Liver (tissue), 9 donors: ENCODE data around the gene SNAI1. TPM values are rescaled to one million over a fixed set of nuclear protein-coding genes. Genes with fewer than 3 reads are reported as not detected.

Source experiments
- DNase-seq: peaks from one replicate; pipeline ENCODE4 v3.0.0-alpha.2; 2017; ENCODE audit warnings: low spot score
- H3K27ac ChIP-seq, 2 donors: one replicate each; pipeline ENCODE4 v1.7.0; 2013; ENCODE audit warnings: inconsistent platforms in 2 of 2, low read length in 2 of 2, control low read depth in 1 of 2, low read depth in 1 of 2, mild to moderate bottlenecking in 1 of 2
- H3K27me3 ChIP-seq, 4 donors: one replicate each; pipeline versions ENCODE4 v1.6.1 to v1.7.0; 2013; ENCODE audit warnings: low read length in 3 of 4, inconsistent platforms in 1 of 4, mild to moderate bottlenecking in 1 of 4, moderate library complexity in 1 of 4; ENCODE audit not compliant: control insufficient read depth in 4 of 4, insufficient read depth in 4 of 4
- H3K36me3 ChIP-seq, 4 donors: one replicate each; pipeline versions ENCODE4 v1.6.1 to v1.7.0; 2013; ENCODE audit warnings: low read length in 3 of 4, mild to moderate bottlenecking in 3 of 4, low read depth in 1 of 4, moderate library complexity in 1 of 4; ENCODE audit not compliant: control insufficient read depth in 4 of 4, insufficient read depth in 3 of 4
- H3K4me1 ChIP-seq, 4 donors: one replicate each; pipeline versions ENCODE4 v1.6.1 to v1.7.0; 2013; ENCODE audit warnings: low read length in 3 of 4, mild to moderate bottlenecking in 3 of 4, moderate library complexity in 1 of 4; ENCODE audit not compliant: control insufficient read depth in 4 of 4, insufficient read depth in 4 of 4
- H3K4me3 ChIP-seq, 3 donors: one replicate each; pipeline versions ENCODE4 v1.6.1 to v1.7.0; 2013; ENCODE audit warnings: low read length in 3 of 3, control low read depth in 1 of 3, low read depth in 1 of 3, mild to moderate bottlenecking in 1 of 3
- H3K9ac ChIP-seq, 2 donors: one replicate each; pipeline ENCODE4 v1.7.0; 2013; ENCODE audit warnings: low read length in 2 of 2, mild to moderate bottlenecking in 2 of 2, moderate library complexity in 2 of 2, control low read depth in 1 of 2, low read depth in 1 of 2
- H3K9me3 ChIP-seq, 4 donors: one replicate each; pipeline versions ENCODE4 v1.6.1 to v1.7.0; 2013; ENCODE audit warnings: low read length in 3 of 4; ENCODE audit not compliant: control insufficient read depth in 4 of 4
- ATF3 ChIP-seq: IDR thresholded peaks from 2 replicates; pipeline ENCODE4 v1.6.1; 2016; ENCODE audit warnings: antibody characterized with exemption
- CTCF ChIP-seq: fragments of 150-350 bp; IDR thresholded peaks from 2 replicates; pipeline ENCODE4 v1.5.1; 2017; ENCODE audit warnings: improper control_type of control experiment, low read depth, low read length; ENCODE audit not compliant: missing input control
- EGR1 ChIP-seq, 2 donors: IDR thresholded peaks; 2 replicates each; pipeline ENCODE4 v1.6.1; 2016 to 2018; ENCODE audit warnings: antibody characterized with exemption in 2 of 2, low read depth in 2 of 2
- FOXA1 ChIP-seq: IDR thresholded peaks from 2 replicates; pipeline ENCODE4 v1.6.1; 2016; ENCODE audit warnings: antibody characterized with exemption
- FOXA2 ChIP-seq: IDR thresholded peaks from 2 replicates; pipeline ENCODE4 v1.6.1; 2016; ENCODE audit warnings: antibody characterized with exemption
- GABPA ChIP-seq, 2 donors: IDR thresholded peaks in 1 of 2; conservative IDR thresholded peaks in 1 of 2; 2 replicates each; pipeline ENCODE4 v1.6.1; 2016; ENCODE audit warnings: antibody characterized with exemption in 2 of 2, mild to moderate bottlenecking in 1 of 2, moderate library complexity in 1 of 2
- NR2F2 ChIP-seq: IDR thresholded peaks from 2 replicates; pipeline ENCODE4 v1.6.1; 2016; ENCODE audit warnings: antibody characterized with exemption
- RAD21 ChIP-seq, 2 donors: IDR thresholded peaks; 2 replicates each; pipeline ENCODE4 v1.6.1; 2016; ENCODE audit warnings: antibody characterized with exemption in 2 of 2, mild to moderate bottlenecking in 2 of 2
- SP1 ChIP-seq: IDR thresholded peaks from 2 replicates; pipeline ENCODE4 v1.6.1; 2018; ENCODE audit warnings: antibody characterized with exemption, mild to moderate bottlenecking
- TAF1 ChIP-seq: conservative IDR thresholded peaks from 2 replicates; pipeline ENCODE4 v1.6.1; 2016; ENCODE audit warnings: antibody characterized with exemption, mild to moderate bottlenecking
- WGBS: extraction: QIAGEN DNeasy Blood & Tissue Kit; methylation state at CpG from one replicate; pipeline ENCODE4 v1.1.7; 2013; 5-methylcytosine and 5-hydroxymethylcytosine counted together
- polyA plus RNA-seq, 2 donors: library from polyadenylated mRNA; stranded (reverse) in 1 of 2; unstranded in 1 of 2; fragments of 200-250 nt in 1 of 2; fragments of >200 nt in 1 of 2; fragmentation: Nextera tagmentation in 1 of 2; extraction: Ambion mirVana in 1 of 2; gene quantifications; one replicate each; pipeline versions ENCODE4 v1.2.1 to v1.2.3, GENCODE V29; 2013 to 2015
- total RNA-seq, 2 donors: library from RNA; depleted of rRNA; stranded (reverse); fragments of >200 nt; gene quantifications; one replicate each; pipeline ENCODE4 v1.2.3, GENCODE V29; 2014
- TF ChIP-seq, protein P1 (sequence below): IDR thresholded peaks from 2 replicates; pipeline ENCODE4 v1.6.1; 2016; ENCODE audit warnings: antibody characterized with exemption
- TF ChIP-seq, protein P2 (sequence below): IDR thresholded peaks from 2 replicates; pipeline ENCODE4 v1.6.1; 2016; ENCODE audit warnings: antibody characterized with exemption, mild to moderate bottlenecking
- TF ChIP-seq, protein P3 (sequence below): IDR thresholded peaks from 2 replicates; pipeline ENCODE4 v1.6.1; 2016; ENCODE audit warnings: antibody characterized with exemption
- donor health status: healthy.
- donor health status: healthy.
- donor health status: healthy.
- donor health status: healthy.
- donor health status: healthy.

The SNAI1 gene
- total and polyA plus RNA-seq, 4 donors: 0.28 to 3.4 (median 0.60) TPM

DNA sequence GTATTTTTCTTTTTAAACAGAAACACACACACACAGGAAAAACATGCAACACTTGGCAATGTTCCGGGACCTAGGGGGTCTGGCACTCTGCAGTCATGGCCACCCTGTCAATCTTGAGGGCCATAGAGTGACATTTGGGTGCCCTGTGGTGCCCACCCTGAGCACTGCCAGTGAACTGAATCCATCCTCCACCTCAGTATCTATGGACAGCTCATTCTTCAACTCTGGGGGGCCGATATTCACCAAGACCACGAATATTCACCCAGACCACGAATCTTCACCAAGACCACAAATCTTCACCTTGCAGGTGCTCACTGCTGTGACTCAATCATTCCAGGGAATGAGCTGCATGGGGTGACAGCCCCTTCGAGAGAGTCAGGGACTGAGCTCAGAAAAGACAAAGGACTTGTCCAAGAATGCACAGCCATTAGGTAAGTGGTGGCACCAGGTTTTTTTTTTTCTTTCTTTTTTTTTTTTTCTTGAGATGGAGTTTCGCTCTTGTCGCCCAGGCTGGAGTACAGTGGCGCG lies 19.1 kb downstream of the SNAI1 start:
- Histone ChIP-seq H3K9ac (no peak overlapping the region), H3K27me3 (peaks cover 0 to 3% (median 0%) of the 10 kb centered on the region in 4 donors), H3K4me1 (no peaks in the 10 kb centered on the region), H3K9me3 (no peaks in the 10 kb centered on the region), H3K27ac (no peak overlapping the region), H3K4me3 (no peak overlapping the region), H3K36me3 (no peaks in the 10 kb centered on the region)
- no peak for DNase-seq
- 91% methylated on average over 9 of the region's 9 CpGs for WGBS
- TF ChIP-seq SP1 (no peak), FOXA2 (no peak)

- H3K27ac ChIP-seq: no peak overlapping the region
- TF ChIP-seq, protein P1, sequence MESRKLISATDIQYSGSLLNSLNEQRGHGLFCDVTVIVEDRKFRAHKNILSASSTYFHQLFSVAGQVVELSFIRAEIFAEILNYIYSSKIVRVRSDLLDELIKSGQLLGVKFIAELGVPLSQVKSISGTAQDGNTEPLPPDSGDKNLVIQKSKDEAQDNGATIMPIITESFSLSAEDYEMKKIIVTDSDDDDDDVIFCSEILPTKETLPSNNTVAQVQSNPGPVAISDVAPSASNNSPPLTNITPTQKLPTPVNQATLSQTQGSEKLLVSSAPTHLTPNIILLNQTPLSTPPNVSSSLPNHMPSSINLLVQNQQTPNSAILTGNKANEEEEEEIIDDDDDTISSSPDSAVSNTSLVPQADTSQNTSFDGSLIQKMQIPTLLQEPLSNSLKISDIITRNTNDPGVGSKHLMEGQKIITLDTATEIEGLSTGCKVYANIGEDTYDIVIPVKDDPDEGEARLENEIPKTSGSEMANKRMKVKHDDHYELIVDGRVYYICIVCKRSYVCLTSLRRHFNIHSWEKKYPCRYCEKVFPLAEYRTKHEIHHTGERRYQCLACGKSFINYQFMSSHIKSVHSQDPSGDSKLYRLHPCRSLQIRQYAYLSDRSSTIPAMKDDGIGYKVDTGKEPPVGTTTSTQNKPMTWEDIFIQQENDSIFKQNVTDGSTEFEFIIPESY: no peak
- TF ChIP-seq, protein P2, sequence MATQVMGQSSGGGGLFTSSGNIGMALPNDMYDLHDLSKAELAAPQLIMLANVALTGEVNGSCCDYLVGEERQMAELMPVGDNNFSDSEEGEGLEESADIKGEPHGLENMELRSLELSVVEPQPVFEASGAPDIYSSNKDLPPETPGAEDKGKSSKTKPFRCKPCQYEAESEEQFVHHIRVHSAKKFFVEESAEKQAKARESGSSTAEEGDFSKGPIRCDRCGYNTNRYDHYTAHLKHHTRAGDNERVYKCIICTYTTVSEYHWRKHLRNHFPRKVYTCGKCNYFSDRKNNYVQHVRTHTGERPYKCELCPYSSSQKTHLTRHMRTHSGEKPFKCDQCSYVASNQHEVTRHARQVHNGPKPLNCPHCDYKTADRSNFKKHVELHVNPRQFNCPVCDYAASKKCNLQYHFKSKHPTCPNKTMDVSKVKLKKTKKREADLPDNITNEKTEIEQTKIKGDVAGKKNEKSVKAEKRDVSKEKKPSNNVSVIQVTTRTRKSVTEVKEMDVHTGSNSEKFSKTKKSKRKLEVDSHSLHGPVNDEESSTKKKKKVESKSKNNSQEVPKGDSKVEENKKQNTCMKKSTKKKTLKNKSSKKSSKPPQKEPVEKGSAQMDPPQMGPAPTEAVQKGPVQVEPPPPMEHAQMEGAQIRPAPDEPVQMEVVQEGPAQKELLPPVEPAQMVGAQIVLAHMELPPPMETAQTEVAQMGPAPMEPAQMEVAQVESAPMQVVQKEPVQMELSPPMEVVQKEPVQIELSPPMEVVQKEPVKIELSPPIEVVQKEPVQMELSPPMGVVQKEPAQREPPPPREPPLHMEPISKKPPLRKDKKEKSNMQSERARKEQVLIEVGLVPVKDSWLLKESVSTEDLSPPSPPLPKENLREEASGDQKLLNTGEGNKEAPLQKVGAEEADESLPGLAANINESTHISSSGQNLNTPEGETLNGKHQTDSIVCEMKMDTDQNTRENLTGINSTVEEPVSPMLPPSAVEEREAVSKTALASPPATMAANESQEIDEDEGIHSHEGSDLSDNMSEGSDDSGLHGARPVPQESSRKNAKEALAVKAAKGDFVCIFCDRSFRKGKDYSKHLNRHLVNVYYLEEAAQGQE: no peak
- TF ChIP-seq RAD21 (IDR thresholded peaks at IDR 0.05): no peak
- no peak for TF ChIP-seq GABPA (IDR thresholded peaks at IDR 0.05 in 1 of 2, conservative IDR thresholded peaks at IDR 0.05 in 1 of 2)
- TF ChIP-seq FOXA1: no peak
- H3K9ac ChIP-seq: no peak overlapping the region
- no peaks in the 10 kb centered on the region for H3K4me1 ChIP-seq
- H3K36me3 ChIP-seq: no peaks in the 10 kb centered on the region
- H3K4me3 ChIP-seq: no peak overlapping the region
- H3K9me3 ChIP-seq: no peaks in the 10 kb centered on the region
- H3K27me3 ChIP-seq: peaks cover 0 to 3% (median 0%) of the 10 kb centered on the region in 4 donors
- 76% methylated on average over 4 of the region's 4 CpGs for WGBS
- no peak for DNase-seq
Observed at GRCh38 chr20:50003253-50003656, 20.5 kb downstream of the SNAI1 start.

- WGBS: 86% methylated on average over 4 of the region's 4 CpGs
- Histone ChIP-seq H3K9ac (no peak overlapping the region), H3K4me1 (no peaks in the 10 kb centered on the region), H3K27ac (no peak overlapping the region), H3K36me3 (no peaks in the 10 kb centered on the region), H3K4me3 (no peak overlapping the region), H3K9me3 (no peaks in the 10 kb centered on the region), H3K27me3 (peaks cover 0 to 3% (median 0%) of the 10 kb centered on the region in 4 donors)
- DNase-seq: no peak
- TF ChIP-seq SP1 (no peak), ATF3 (no peak), RAD21 (IDR thresholded peaks at IDR 0.05) (no peak), CTCF (no peak), TAF1 (no peak), NR2F2 (no peak), EGR1 (IDR thresholded peaks at IDR 0.05; ENCODE audit: low read depth in 2 of 2) (no peak)
- TF ChIP-seq, protein P1: no peak
- TF ChIP-seq, protein P3, sequence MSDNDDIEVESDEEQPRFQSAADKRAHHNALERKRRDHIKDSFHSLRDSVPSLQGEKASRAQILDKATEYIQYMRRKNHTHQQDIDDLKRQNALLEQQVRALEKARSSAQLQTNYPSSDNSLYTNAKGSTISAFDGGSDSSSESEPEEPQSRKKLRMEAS: no peak
- TF ChIP-seq, protein P2: no peak
Observed at GRCh38 chr20:50004229-50004628, 21.4 kb downstream of the SNAI1 start.
